Gastroesophageal sphincter (tissue), 3 donors: ENCODE results near the gene LIN28B.

ENCODE experiments used
- EP300 ChIP-seq: sonication (generic); formaldehyde crosslinking; IDR thresholded peaks from one replicate; pipeline ENCODE4 v1.6.1; 2017; ENCODE audit warnings: antibody characterized with exemption, mild to moderate bottlenecking
- POLR2A ChIP-seq, 2 donors: fragments of 450-650 bp; IDR thresholded peaks; one replicate each; pipeline ENCODE4 v1.6.1; 2017; ENCODE audit warnings: antibody characterized with exemption in 2 of 2, mild to moderate bottlenecking in 2 of 2, moderate library complexity in 1 of 2
- POLR2AphosphoS5 ChIP-seq: sonication (generic); formaldehyde crosslinking; IDR thresholded peaks from one replicate; pipeline ENCODE4 v1.6.1; 2017; ENCODE audit warnings: antibody characterized with exemption
- TF ChIP-seq, protein P1 (sequence below), 4 experiments: fragments of 200-600 bp in 2 of 4; fragments of 450-650 bp in 2 of 4; sonication (generic) in 1 of 4; IDR thresholded peaks; one replicate each; pipeline ENCODE4 v1.5.1; 2017 to 2019; ENCODE audit warnings: antibody characterized with exemption in 4 of 4, mild to moderate bottlenecking in 2 of 4, moderate library complexity in 2 of 4

DNA sequence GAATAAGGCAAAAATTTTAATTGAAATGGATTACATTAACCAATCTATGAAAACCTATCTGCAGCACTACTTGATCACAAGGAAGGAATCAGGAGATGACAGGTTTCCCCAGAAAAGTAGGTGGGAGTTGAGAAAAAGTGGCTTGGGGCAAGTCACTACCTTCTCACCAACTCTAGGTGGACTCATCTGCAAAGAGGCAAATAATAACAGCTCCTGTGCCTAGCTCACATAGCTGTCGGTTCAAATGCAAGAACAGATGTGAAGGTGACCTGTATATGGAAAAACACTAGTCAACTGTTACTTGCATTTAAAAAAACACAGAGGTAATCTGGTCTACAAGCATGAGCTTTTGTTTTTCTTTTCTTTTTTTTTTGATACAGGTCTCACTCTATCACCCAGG, 155.7 kb downstream of the LIN28B start:
- TF ChIP-seq POLR2A (IDR thresholded peaks at IDR 0.05) (no peak), EP300 (no peak), POLR2AphosphoS5 (no peak)
- TF ChIP-seq, protein P1, sequence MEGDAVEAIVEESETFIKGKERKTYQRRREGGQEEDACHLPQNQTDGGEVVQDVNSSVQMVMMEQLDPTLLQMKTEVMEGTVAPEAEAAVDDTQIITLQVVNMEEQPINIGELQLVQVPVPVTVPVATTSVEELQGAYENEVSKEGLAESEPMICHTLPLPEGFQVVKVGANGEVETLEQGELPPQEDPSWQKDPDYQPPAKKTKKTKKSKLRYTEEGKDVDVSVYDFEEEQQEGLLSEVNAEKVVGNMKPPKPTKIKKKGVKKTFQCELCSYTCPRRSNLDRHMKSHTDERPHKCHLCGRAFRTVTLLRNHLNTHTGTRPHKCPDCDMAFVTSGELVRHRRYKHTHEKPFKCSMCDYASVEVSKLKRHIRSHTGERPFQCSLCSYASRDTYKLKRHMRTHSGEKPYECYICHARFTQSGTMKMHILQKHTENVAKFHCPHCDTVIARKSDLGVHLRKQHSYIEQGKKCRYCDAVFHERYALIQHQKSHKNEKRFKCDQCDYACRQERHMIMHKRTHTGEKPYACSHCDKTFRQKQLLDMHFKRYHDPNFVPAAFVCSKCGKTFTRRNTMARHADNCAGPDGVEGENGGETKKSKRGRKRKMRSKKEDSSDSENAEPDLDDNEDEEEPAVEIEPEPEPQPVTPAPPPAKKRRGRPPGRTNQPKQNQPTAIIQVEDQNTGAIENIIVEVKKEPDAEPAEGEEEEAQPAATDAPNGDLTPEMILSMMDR (IDR thresholded peaks at IDR 0.05) = no peak
